ENCODE results near the gene PRL. TPM values are rescaled to one million over a fixed set of nuclear protein-coding genes. Genes with fewer than 3 reads are reported as not detected.

The PRL gene
- not detected in 2 replicates for total RNA-seq (2014; rRNA removed; shearing (Covaris generic))

- DNase-seq (ENCODE audit: low spot score) = no peak
Observed at GRCh38 chr6:22296936-22297335, at the start of gene PRL. TSS of gene PRL (minus strand) at chr6:22297036. CDS start at chr6:22296982, 54 bp downstream.

- peak; percentile 26 for DNase-seq (ENCODE audit: low spot score)
Observed at GRCh38 chr6:22343864-22344263, 47.0 kb upstream of the PRL start.

GRCh38 chr6:22334778-22335177 is 37.9 kb upstream of the PRL start:
- no peak for DNase-seq (ENCODE audit: low spot score)

- no peak for DNase-seq (ENCODE audit: low spot score)
Observed at GRCh38 chr6:22333802-22334201, 37.0 kb upstream of the PRL start.

GRCh38 chr6:22332711-22333110 is 35.9 kb upstream of the PRL start:
- DNase-seq (ENCODE audit: low spot score) = no peak

GRCh38 chr6:22332216-22332615 is 35.4 kb upstream of the PRL start:
- DNase-seq (ENCODE audit: low spot score) = no peak

GRCh38 chr6:22330941-22331340 is 34.1 kb upstream of the PRL start:
- DNase-seq (ENCODE audit: low spot score) = no peak

- DNase-seq (ENCODE audit: low spot score) = no peak
Observed at GRCh38 chr6:22328474-22328873, 31.6 kb upstream of the PRL start.

GRCh38 chr6:22327881-22328280 is 31.0 kb upstream of the PRL start:
- no peak for DNase-seq (ENCODE audit: low spot score)

- DNase-seq (ENCODE audit: low spot score) = no peak
Observed at GRCh38 chr6:22326500-22326899, 29.7 kb upstream of the PRL start.

GRCh38 chr6:22325481-22325880 is 28.6 kb upstream of the PRL start:
- DNase-seq (ENCODE audit: low spot score) = no peak

GRCh38 chr6:22323848-22324247 is 27.0 kb upstream of the PRL start:
- no peak for DNase-seq (ENCODE audit: low spot score)

- no peak for DNase-seq (ENCODE audit: low spot score)
Observed at GRCh38 chr6:22322103-22323030, 25.5 kb upstream of the PRL start.

- no peak for DNase-seq (ENCODE audit: low spot score)
Observed at GRCh38 chr6:22320750-22321149, 23.9 kb upstream of the PRL start.

- no peak for DNase-seq (ENCODE audit: low spot score)
Observed at GRCh38 chr6:22318404-22318803, 21.6 kb upstream of the PRL start.

- no peak for DNase-seq (ENCODE audit: low spot score)
Observed at GRCh38 chr6:22313796-22314195, 17.0 kb upstream of the PRL start.

GRCh38 chr6:22308939-22309338 is 12.1 kb upstream of the PRL start:
- no peak for DNase-seq (ENCODE audit: low spot score)

- DNase-seq (ENCODE audit: low spot score) = no peak
Observed at GRCh38 chr6:22306741-22307466, 10.1 kb upstream of the PRL start.

- DNase-seq (ENCODE audit: low spot score) = no peak
Observed at GRCh38 chr6:22302838-22303237, 6.0 kb upstream of the PRL start.

- no peak for DNase-seq (ENCODE audit: low spot score)
Observed at GRCh38 chr6:22300273-22300998, 3.6 kb upstream of the PRL start.

GRCh38 chr6:22298475-22298890 is 1.6 kb upstream of the PRL start:
- no peak for DNase-seq (ENCODE audit: low spot score)

- no peak for DNase-seq (ENCODE audit: low spot score)
Observed at GRCh38 chr6:22296067-22296466, 769 bp downstream of the PRL start.

Data from HT-29 (cell line).